Measurements from ENCODE around the gene GNPTG. TPM values are rescaled to one million over a fixed set of nuclear protein-coding genes. Genes with fewer than 3 reads are reported as not detected.

Gene GNPTG
- total and polyA plus RNA-seq, 9 of the 15 experiments (the other 6 are each of a cell fraction or from before 2014, with no cell fraction given), result 0.69 to 33.3 (median 13.6) TPM

GRCh38 chr16:1312467-1312816 is 39.3 kb upstream of the GNPTG start (continued):
- TF ChIP-seq AFF4 (CRISPR knock-in tag; IDR thresholded peaks at IDR 0.05), result no peak
- TF ChIP-seq EGR1 (conservative IDR thresholded peaks at IDR 0.05), result no peak
- TF ChIP-seq ZNF518B (CRISPR knock-in tag; IDR thresholded peaks at IDR 0.05), result no peak
- no peak for TF ChIP-seq CEBPZ (IDR thresholded peaks at IDR 0.05; ENCODE audit: borderline replicate concordance, low read depth, low read length)
- TF ChIP-seq RBM39 (optimal IDR thresholded peaks at IDR 0.05; ENCODE audit: low read depth, low read length), result no peak
- TF ChIP-seq ZNF217 (CRISPR knock-in tag; IDR thresholded peaks at IDR 0.05), result no peak
- no peak for TF ChIP-seq KLF13 (tag; IDR thresholded peaks at IDR 0.05; ENCODE audit: borderline replicate concordance, low read depth)
- TF ChIP-seq ZNF232 (CRISPR knock-in tag; IDR thresholded peaks at IDR 0.05), result no peak
- no peak for TF ChIP-seq ZNF780A (CRISPR knock-in tag; IDR thresholded peaks at IDR 0.05)
